Breast epithelium (tissue), 3 donors: ENCODE measurements around the gene OR8B8.

ENCODE experiments used
- POLR2AphosphoS5 ChIP-seq, 3 donors: sonication (generic); formaldehyde crosslinking; IDR thresholded peaks; one replicate each; pipeline ENCODE4 v1.6.1; 2017; ENCODE audit warnings: antibody characterized with exemption in 3 of 3
- TF ChIP-seq, protein P1 (sequence below), 3 donors: fragments of 450-650 bp; IDR thresholded peaks; one replicate each; pipeline ENCODE4 v1.5.1; 2016 to 2017; ENCODE audit warnings: antibody characterized with exemption in 3 of 3, mild to moderate bottlenecking in 3 of 3, moderate library complexity in 3 of 3

- no peak for TF ChIP-seq POLR2AphosphoS5 (IDR thresholded peaks at IDR 0.05)
- TF ChIP-seq, protein P1, sequence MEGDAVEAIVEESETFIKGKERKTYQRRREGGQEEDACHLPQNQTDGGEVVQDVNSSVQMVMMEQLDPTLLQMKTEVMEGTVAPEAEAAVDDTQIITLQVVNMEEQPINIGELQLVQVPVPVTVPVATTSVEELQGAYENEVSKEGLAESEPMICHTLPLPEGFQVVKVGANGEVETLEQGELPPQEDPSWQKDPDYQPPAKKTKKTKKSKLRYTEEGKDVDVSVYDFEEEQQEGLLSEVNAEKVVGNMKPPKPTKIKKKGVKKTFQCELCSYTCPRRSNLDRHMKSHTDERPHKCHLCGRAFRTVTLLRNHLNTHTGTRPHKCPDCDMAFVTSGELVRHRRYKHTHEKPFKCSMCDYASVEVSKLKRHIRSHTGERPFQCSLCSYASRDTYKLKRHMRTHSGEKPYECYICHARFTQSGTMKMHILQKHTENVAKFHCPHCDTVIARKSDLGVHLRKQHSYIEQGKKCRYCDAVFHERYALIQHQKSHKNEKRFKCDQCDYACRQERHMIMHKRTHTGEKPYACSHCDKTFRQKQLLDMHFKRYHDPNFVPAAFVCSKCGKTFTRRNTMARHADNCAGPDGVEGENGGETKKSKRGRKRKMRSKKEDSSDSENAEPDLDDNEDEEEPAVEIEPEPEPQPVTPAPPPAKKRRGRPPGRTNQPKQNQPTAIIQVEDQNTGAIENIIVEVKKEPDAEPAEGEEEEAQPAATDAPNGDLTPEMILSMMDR (IDR thresholded peaks at IDR 0.05): no peak
These were observed 37.9 kb upstream of the OR8B8 start for GRCh38 chr11:124483422-124483821.
